Dedifferentiated amniotic fluid mesenchymal stem cell (primary cell): Measurements from ENCODE around the gene GOLGA8G.
"Not testable (repeated sequence)": the region's sequence is repeated elsewhere in the genome, so short reads cannot be mapped to it uniquely, and the experiment has no call there.

Source experiments
- DNase-seq: peaks from one replicate; pipeline ENCODE4 v3.0.0-alpha.2; 2016; ENCODE audit errors: extremely low spot score

GOLGA8G gene, protein sequence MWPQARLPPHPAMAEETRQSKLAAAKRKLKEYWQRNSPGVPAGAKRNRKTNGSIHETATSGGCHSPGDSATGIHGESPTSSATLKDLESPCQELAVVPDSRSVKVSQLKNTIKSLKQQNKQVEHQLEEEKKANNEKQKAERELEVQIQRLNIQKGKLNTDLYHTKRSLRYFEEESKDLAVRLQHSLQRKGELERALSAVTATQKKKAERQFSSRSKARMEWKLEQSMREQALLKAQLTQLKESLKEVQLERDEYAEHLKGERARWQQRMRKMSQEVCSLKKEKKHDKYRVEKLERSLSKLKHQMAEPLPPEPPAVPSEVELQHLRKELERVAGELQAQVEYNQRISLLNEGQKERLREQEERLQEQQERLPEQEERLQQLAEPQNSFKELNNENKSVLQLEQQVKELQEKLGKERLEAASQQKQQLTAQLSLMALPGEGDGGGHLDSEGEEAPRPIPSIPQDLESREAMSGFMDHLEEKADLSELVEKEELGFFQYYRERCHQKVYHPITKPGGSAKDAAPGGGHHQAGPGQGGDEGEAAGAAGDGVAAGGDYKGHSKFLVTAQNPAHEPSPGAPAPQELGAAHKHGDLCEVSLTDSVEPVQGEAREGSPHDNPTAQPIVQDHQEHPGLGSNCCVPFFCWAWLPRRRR

GRCh38 chr15:28532954-28533353 is at the start of gene GOLGA8G:
Gene GOLGA8G, minus strand, starts transcription at chr15:28532971. Its CDS starts 62 bp downstream, at chr15:28532909.
- not testable (repeated sequence) for DNase-seq

GRCh38 chr15:28573351-28573750 is 40.6 kb upstream of the GOLGA8G start:
- not testable (repeated sequence) for DNase-seq

- not testable (repeated sequence) for DNase-seq
Measured at GRCh38 chr15:28553268-28553667, 20.5 kb upstream of the GOLGA8G start, which contains the start of gene GOLGA6L25. Gene GOLGA6L25, plus strand, starts transcription at chr15:28553568. Its CDS starts 61 bp downstream, at chr15:28553629.

DNA sequence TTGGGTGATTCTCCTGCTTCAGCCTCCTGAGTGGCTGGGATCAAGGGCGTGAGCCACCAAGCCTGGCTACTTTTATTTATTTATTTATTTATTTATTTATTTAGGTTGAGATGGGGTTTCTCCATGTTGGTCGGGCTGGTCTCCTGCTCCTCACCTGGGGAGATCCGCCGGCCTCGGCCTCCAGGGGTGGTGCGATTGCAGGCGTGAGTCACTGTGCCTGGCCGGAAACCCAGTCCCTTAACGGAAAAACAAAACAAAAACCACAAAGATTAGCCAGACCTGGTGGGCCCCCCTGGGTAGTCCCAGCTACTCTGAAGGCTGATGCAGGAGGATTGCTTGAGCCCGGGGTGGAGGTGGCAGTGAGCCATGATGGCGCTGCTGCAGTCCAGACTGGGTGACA is 17.6 kb downstream of the GOLGA8G start:
- DNase-seq, result not testable (repeated sequence)

DNA sequence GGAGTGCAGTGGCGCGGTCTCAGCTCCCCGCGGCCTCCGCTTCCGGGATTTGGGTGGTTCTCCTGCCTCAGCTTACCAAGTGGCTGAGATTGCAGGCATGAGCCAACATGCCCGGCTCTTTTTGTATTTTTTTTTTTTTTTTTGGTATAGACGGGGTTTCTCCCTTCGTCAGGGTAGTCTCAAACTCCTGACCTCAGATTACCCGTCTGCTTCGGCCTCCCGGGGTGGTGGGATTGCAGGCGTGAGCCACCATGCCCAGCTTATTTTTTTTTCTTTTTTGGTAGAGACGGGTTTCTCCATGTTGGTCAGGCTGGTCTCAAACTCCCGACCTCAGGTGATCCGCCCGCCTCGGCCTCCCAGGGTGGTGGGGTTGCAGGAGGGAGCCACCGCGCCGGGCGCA is 18.6 kb downstream of the GOLGA8G start:
- not testable (repeated sequence) for DNase-seq

GRCh38 chr15:28508217-28508889 is 24.4 kb downstream of the GOLGA8G start:
- DNase-seq, result not testable (repeated sequence)

- DNase-seq, result not testable (repeated sequence)
Measured at GRCh38 chr15:28481340-28481739, 51.4 kb downstream of the GOLGA8G start.
